GM18858 (cell line): ENCODE data around the gene B4GALT5.

Experiments used
- ATAC-seq: cut with Tn5 transposase; IDR thresholded peaks from one replicate; pipeline ENCODE4 v1.9.1; 2021; ENCODE audit not compliant: unreplicated experiment

The B4GALT5 gene

GRCh38 chr20:49610691-49611538 is 102.8 kb downstream of the B4GALT5 start:
- no peak for ATAC-seq

GRCh38 chr20:49608752-49609670 is 104.7 kb downstream of the B4GALT5 start:
- ATAC-seq, result no peak

GRCh38 chr20:49607568-49607967 is 106.1 kb downstream of the B4GALT5 start:
- ATAC-seq, result no peak

- ATAC-seq, result no peak
Measured at GRCh38 chr20:49603209-49603627, 110.5 kb downstream of the B4GALT5 start.

- ATAC-seq, result no peak
Measured at GRCh38 chr20:49602345-49603208, 111.1 kb downstream of the B4GALT5 start.

- no peak for ATAC-seq
Measured at GRCh38 chr20:49601153-49601924, 112.3 kb downstream of the B4GALT5 start.

- ATAC-seq, result no peak
Measured at GRCh38 chr20:49599746-49600113, 113.9 kb downstream of the B4GALT5 start.

GRCh38 chr20:49597825-49598395 is 115.8 kb downstream of the B4GALT5 start:
- no peak for ATAC-seq

- ATAC-seq, result no peak
Measured at GRCh38 chr20:49595811-49596561, 117.7 kb downstream of the B4GALT5 start.

GRCh38 chr20:49595346-49595745 is 118.3 kb downstream of the B4GALT5 start:
- ATAC-seq, result no peak

GRCh38 chr20:49594931-49595315 is 118.8 kb downstream of the B4GALT5 start:
- ATAC-seq, result no peak

GRCh38 chr20:49594143-49594930 is 119.3 kb downstream of the B4GALT5 start:
- ATAC-seq, result no peak

GRCh38 chr20:49593466-49594142 is 120.1 kb downstream of the B4GALT5 start:
- no peak for ATAC-seq

GRCh38 chr20:49592120-49592519 is 121.6 kb downstream of the B4GALT5 start:
- no peak for ATAC-seq

- ATAC-seq, result no peak
Measured at GRCh38 chr20:49591217-49591865, 122.3 kb downstream of the B4GALT5 start.

- no peak for ATAC-seq
Measured at GRCh38 chr20:49590163-49591017, 123.3 kb downstream of the B4GALT5 start.
